ENCODE results near the gene SLC9B1.

GRCh38 chr4:103054030-103054429 lies 34.5 kb upstream of the SLC9B1 start:
- TF ChIP-seq POLR2A (IDR thresholded peaks at IDR 0.05; ENCODE audit: low read depth, low read length) (no peak), POLR2AphosphoS5 (IDR thresholded peaks at IDR 0.05; ENCODE audit: low read depth, low read length) (no peak)

All from GM12892 (cell line).